ENCODE results near the gene RPS6KA2. TPM values are rescaled to one million over a fixed set of nuclear protein-coding genes. Genes with fewer than 3 reads are reported as not detected.
"Not testable (repeated sequence)": the region's sequence is repeated elsewhere in the genome, so short reads cannot be mapped to it uniquely, and the experiment has no call there.

Gene RPS6KA2
- total RNA-seq, 1 donor from 2014 or later = 12.3 TPM

DNA sequence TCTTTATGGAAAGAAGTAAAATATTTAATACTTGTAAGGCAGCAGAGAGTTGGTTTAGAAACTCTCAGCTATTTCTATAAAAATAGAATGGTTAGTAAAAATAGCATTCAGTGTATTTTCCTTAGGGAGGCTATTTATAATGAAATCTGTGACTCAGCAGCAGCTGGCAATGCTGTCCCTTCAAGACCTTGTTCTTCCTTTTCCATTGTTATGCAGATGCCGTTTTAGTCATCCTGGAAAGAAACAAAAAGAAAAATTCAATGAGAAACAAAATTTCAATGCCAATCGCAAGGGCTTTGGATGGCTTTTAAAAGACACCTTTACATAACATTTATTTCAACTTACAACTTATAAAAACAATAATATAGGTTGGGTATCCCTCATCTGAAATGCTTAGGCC, 261.8 kb downstream of the RPS6KA2 start:
- Mint-ChIP-seq H3K36me3 (no peaks in the 10 kb centered on the region), H3K4me1 (no peaks in the 10 kb centered on the region), H3K9me3 (no peaks in the 10 kb centered on the region), H3K27ac (no peak overlapping the region), H3K4me3 (no peak overlapping the region), H3K27me3 (ENCODE audit: low read depth) (no peaks in the 10 kb centered on the region)
- no peak for DNase-seq (ENCODE audit: low spot score in 2 of 2, unreplicated experiment in 2 of 2)
- TF ChIP-seq, protein P1, sequence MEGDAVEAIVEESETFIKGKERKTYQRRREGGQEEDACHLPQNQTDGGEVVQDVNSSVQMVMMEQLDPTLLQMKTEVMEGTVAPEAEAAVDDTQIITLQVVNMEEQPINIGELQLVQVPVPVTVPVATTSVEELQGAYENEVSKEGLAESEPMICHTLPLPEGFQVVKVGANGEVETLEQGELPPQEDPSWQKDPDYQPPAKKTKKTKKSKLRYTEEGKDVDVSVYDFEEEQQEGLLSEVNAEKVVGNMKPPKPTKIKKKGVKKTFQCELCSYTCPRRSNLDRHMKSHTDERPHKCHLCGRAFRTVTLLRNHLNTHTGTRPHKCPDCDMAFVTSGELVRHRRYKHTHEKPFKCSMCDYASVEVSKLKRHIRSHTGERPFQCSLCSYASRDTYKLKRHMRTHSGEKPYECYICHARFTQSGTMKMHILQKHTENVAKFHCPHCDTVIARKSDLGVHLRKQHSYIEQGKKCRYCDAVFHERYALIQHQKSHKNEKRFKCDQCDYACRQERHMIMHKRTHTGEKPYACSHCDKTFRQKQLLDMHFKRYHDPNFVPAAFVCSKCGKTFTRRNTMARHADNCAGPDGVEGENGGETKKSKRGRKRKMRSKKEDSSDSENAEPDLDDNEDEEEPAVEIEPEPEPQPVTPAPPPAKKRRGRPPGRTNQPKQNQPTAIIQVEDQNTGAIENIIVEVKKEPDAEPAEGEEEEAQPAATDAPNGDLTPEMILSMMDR (IDR thresholded peaks at IDR 0.05; ENCODE audit: unreplicated experiment) = no peak

DNA sequence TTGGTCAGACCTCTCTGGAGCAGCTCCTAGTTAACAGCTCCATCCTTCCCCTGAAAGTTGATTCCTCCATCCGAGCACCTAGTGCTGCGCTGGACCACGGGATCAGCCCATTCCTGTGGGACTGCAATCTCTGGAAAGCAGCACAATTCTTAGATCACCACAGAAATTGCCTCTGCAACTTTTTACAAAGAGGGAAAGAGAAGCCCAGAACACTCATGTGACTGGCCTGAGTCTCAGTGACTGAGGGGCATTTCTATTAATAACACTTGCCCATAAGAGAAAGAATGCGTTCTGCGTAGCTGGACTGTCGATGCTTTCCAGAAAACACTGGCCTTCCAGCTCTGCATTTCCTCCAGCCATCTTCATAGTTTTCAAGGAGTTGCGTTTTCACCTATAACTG, 262.6 kb downstream of the RPS6KA2 start:
- Mint-ChIP-seq H3K4me1 (no peaks in the 10 kb centered on the region), H3K9me3 (peaks cover 1% of the 10 kb centered on the region), H3K27ac (no peak overlapping the region), H3K4me3 (no peak overlapping the region), H3K36me3 (no peaks in the 10 kb centered on the region), H3K27me3 (ENCODE audit: low read depth) (no peaks in the 10 kb centered on the region)
- TF ChIP-seq, protein P1 (IDR thresholded peaks at IDR 0.05; ENCODE audit: unreplicated experiment) = no peak
- no peak for DNase-seq (ENCODE audit: low spot score in 2 of 2, unreplicated experiment in 2 of 2)

DNA sequence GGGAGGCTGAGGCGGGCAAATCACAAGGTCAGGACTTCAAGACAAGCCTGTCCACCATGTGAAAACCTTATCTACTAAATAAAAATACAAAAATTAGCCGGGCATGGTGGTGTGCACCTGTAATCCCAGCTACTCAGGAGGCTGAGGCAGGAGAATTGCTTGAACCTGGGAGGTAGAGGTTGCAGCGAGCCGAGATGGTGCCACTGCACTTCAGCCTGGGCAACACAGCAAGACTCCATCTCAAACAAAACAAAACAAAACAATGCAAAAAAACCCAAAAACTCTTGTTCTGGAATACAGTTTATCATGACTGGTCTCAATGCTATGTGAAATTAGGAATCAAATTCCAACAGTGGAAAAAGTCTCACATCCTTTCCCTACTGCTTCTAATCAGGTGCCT, 264.6 kb downstream of the RPS6KA2 start:
- H3K4me3 Mint-ChIP-seq = not testable (repeated sequence)

DNA sequence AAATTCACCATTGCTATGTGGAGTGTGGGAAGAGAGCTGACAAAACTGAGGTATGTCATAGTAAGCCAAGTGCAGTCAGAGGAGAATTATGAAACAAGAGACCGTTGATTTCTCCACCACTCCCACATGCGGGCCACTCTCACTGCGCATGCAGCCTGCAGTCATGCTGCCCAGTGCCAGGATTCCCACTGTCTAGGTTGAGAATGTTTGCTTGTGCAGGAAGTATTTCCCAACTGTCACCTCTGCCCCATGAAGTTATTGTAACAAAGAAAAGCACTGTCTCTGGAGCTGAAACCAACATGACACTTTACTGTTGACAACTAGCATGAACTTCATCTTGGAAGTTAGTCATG, 266.0 kb downstream of the RPS6KA2 start:
- TF ChIP-seq, protein P1 (IDR thresholded peaks at IDR 0.05; ENCODE audit: unreplicated experiment) = no peak
- Mint-ChIP-seq H3K4me1 (no peaks in the 10 kb centered on the region), H3K27me3 (ENCODE audit: low read depth) (peaks cover 15% of the 10 kb centered on the region), H3K27ac (no peak overlapping the region), H3K36me3 (no peaks in the 10 kb centered on the region), H3K4me3 (no peak overlapping the region), H3K9me3 (peaks cover 11% of the 10 kb centered on the region)
- no peak for DNase-seq (ENCODE audit: low spot score in 2 of 2, unreplicated experiment in 2 of 2)

More for the DNA sequence above, 264.6 kb downstream of the RPS6KA2 start:
- H3K27ac Mint-ChIP-seq; H3K4me1 Mint-ChIP-seq; H3K36me3 Mint-ChIP-seq; H3K27me3 Mint-ChIP-seq (ENCODE audit: low read depth); DNase-seq (ENCODE audit: low spot score in 2 of 2, unreplicated experiment in 2 of 2): not testable (repeated sequence)
- H3K9me3 Mint-ChIP-seq = peaks cover 11% of the 10 kb centered on the region

DNA sequence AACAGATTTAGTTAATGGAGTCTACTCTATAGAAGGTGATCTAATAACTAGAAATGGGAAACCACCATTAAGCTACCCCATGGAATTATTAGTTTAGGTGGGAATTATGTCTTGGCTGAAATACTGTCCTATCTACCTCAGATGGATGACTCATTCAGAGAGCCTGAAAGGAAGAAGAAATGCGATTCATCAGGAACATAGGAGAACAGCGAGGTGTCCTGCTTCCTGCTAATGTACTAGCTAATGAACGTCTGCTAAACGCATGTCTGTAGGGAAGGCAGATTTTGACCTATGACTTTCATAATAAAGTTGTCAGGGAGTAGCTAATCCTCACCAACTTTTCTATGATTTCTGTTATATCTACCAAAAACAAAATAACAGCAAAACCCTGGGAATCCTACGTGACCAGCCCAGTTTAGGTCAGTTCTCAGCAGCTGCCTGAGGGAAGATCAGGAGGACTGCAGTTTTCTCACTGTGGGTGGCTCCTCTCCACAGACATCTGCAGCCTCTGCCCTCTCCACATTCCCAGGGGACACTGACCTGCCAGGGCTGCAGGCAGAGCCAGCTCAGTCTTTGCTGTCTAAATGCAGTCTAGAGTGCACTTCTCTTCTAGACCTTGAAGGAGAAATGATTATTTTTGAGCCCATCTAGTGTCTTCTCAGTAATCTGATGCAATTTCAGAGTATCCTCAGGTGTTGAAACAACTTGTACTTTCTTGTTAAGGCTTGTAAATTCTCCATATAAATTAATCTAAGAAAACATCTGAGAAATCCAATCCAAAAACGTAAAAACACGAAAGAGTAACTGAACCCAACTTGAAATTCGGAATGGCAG, 266.6 kb downstream of the RPS6KA2 start:
- TF ChIP-seq, protein P1 (IDR thresholded peaks at IDR 0.05; ENCODE audit: unreplicated experiment) = no peak
- Mint-ChIP-seq H3K36me3 (no peaks in the 10 kb centered on the region), H3K27ac (no peak overlapping the region), H3K27me3 (ENCODE audit: low read depth) (peaks cover 19% of the 10 kb centered on the region), H3K9me3 (peaks cover 11% of the 10 kb centered on the region), H3K4me1 (no peaks in the 10 kb centered on the region), H3K4me3 (no peak overlapping the region)
- DNase-seq (ENCODE audit: low spot score in 2 of 2, unreplicated experiment in 2 of 2) = no peak

Small RNA genes within 50 kb of the gene (microRNA-seq; reads per million reads assigned to microRNA genes)
- not detected for gene MIR1913

Other genes with a start within 250 kb of the RPS6KA2 start
- 12.4 to 14.3 TPM (median 12.7 TPM) in 3 replicates for gene MPC1, start 244.3 kb downstream of the RPS6KA2 start, total RNA-seq
- 0.69 to 1.00 TPM (median 0.79 TPM) in 3 replicates for gene RAMACL, start 40.6 kb downstream of the RPS6KA2 start, total RNA-seq

Data from mesothelial cell of epicardium (in vitro differentiated cells).